A673 (cell line): ENCODE measurements around the gene CAVIN4.

ENCODE experiments used
- EZH2 ChIP-seq: fragments of 200-600 bp; sonication (generic); IDR thresholded peaks from 2 replicates; pipeline ENCODE4 v1.6.1; 2017; ENCODE audit warnings: borderline replicate concordance, low read depth, mild to moderate bottlenecking, mixed read lengths, antibody characterized with exemption, low read length; ENCODE audit not compliant: poor library complexity, severe bottlenecking
- TF ChIP-seq, protein P1 (sequence below): fragments of 300-800, 200-600 bp; sonication (generic); conservative IDR thresholded peaks from 2 replicates; pipeline ENCODE4 v1.5.1; 2017; ENCODE audit warnings: low read depth, mild to moderate bottlenecking, antibody characterized with exemption, low read length, moderate library complexity, mixed read lengths

DNA sequence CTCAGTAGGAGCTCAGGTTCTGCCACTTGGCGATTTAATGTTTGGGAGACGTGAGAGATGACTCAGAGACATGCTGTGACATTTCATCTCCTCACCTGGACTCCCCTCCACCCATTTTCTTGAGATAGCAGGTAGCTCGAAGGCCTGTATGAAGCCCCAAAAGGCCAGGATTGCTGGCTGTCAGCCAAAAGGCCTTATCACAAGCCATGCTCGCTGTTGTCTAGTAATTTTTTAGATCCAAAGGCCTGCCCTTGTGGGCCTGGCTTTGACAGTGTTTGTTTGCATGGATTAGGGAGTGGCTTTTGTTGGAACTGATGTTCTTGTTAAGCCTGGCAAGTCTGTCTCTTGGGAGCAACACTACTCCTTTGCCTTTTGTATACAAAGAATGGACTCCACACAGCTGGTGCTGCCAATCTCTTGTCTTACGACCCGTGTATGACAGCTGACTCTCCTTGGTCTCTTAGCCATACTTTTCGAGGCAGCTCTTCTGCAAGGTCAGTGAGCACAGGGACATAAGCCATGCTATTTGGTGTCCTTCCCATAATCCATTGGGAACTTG is 22.7 kb downstream of the CAVIN4 start:
- TF ChIP-seq EZH2: no peak
- TF ChIP-seq, protein P1, sequence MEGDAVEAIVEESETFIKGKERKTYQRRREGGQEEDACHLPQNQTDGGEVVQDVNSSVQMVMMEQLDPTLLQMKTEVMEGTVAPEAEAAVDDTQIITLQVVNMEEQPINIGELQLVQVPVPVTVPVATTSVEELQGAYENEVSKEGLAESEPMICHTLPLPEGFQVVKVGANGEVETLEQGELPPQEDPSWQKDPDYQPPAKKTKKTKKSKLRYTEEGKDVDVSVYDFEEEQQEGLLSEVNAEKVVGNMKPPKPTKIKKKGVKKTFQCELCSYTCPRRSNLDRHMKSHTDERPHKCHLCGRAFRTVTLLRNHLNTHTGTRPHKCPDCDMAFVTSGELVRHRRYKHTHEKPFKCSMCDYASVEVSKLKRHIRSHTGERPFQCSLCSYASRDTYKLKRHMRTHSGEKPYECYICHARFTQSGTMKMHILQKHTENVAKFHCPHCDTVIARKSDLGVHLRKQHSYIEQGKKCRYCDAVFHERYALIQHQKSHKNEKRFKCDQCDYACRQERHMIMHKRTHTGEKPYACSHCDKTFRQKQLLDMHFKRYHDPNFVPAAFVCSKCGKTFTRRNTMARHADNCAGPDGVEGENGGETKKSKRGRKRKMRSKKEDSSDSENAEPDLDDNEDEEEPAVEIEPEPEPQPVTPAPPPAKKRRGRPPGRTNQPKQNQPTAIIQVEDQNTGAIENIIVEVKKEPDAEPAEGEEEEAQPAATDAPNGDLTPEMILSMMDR: no peak
